NB4 (cell line): ENCODE data around the gene MS4A3.
"Not testable (repeated sequence)": the region's sequence is repeated elsewhere in the genome, so short reads cannot be mapped to it uniquely, and the experiment has no call there.

Source experiments
- DNase-seq: peaks from one replicate; pipeline ENCODE4 v3.0.0; 2010; ENCODE audit warnings: low read depth
- H3K4me3 ChIP-seq: one replicate; pipeline ENCODE4 v1.5.1; 2011; ENCODE audit warnings: mild to moderate bottlenecking, low read depth, low read length, moderate library complexity
- MAX ChIP-seq: IDR thresholded peaks from 2 replicates; pipeline ENCODE4 v1.6.1; 2011; ENCODE audit warnings: low read depth, low read length
- MYC ChIP-seq: IDR thresholded peaks from 2 replicates; pipeline ENCODE4 v1.6.1; 2011; ENCODE audit warnings: low read depth, low read length
- POLR2A ChIP-seq: IDR thresholded peaks from 2 replicates; pipeline ENCODE4 v1.6.1; 2011; ENCODE audit warnings: mild to moderate bottlenecking; ENCODE audit not compliant: insufficient read length; ENCODE audit errors: extremely low read depth
- TF ChIP-seq, protein P1 (sequence below): IDR thresholded peaks from one replicate; pipeline ENCODE4 v1.5.1; 2012; ENCODE audit warnings: low read depth, low read length

MS4A3 gene

DNA sequence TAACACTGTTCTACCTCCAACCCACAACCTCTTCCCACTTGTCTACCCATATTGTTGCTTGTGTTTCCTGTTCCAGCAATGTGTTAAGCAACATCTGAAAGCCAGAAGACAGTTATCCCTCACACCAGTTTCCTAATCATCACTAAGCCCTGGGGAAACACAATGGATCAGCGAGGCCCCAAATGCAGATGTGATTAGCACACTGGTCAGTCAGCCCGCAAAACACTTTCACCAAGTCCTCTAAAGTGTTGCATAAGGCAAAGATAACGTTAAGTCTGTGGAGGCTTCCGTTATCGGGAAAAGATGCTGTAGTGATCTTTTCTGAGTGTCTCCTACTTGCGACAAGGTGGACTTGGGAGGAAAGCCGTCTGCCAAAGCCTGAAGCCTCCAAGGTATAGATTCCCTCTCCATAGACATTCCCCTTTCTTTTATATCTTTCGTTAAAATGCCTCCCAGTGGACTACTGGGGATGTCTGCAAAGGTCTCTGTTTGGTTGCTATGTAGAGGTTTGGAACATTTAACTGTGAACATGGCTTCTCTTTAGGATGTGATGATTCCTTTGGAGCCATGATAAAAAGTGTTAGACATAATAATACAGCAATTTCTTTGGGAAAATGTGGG, at the start of gene MS4A3:
MS4A3 (plus strand) TSS at position 317 of the 621 bp plus-strand sequence. CDS start 4,496 bp downstream, outside the sequence.
- TF ChIP-seq, protein P1, sequence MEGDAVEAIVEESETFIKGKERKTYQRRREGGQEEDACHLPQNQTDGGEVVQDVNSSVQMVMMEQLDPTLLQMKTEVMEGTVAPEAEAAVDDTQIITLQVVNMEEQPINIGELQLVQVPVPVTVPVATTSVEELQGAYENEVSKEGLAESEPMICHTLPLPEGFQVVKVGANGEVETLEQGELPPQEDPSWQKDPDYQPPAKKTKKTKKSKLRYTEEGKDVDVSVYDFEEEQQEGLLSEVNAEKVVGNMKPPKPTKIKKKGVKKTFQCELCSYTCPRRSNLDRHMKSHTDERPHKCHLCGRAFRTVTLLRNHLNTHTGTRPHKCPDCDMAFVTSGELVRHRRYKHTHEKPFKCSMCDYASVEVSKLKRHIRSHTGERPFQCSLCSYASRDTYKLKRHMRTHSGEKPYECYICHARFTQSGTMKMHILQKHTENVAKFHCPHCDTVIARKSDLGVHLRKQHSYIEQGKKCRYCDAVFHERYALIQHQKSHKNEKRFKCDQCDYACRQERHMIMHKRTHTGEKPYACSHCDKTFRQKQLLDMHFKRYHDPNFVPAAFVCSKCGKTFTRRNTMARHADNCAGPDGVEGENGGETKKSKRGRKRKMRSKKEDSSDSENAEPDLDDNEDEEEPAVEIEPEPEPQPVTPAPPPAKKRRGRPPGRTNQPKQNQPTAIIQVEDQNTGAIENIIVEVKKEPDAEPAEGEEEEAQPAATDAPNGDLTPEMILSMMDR, result no peak
- no peak for TF ChIP-seq POLR2A
- peak; percentile 69; the same call in 1 of the 2 replicates for TF ChIP-seq MYC
- peak; percentile 99 for DNase-seq
- H3K4me3 ChIP-seq, result peak within 1 kb of the TSS; percentile 85

DNA sequence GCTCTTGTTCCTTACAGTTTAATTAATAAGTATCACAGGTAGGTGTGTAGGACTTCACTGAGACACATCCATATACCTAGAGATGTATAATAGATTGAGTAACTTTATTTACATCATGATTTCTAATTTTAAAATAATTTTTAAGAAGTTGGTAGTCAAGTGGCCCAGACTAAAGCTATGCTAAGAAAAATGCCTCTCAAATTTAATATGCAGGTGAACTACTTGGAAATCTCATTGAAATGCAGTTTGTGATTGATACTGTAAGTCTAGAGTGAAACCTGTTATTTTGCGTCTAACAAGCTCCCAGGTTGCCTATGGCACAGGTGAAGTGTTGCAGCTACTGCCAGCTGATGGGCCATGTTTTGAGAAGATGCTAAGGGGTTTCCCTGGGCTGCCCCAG, 39.6 kb upstream of the MS4A3 start, which contains the start of gene OOSP4B:
OOSP4B (plus strand) TSS at position 301 of the 400 bp plus-strand sequence.
- no peak within 1 kb of the TSS for H3K4me3 ChIP-seq
- DNase-seq, result no peak
- TF ChIP-seq, protein P1, result no peak
- TF ChIP-seq POLR2A (no peak), MYC (no peak)

- DNase-seq, result peak; percentile 4
- no peak overlapping the region for H3K4me3 ChIP-seq
- no peak for TF ChIP-seq MAX
- no peak for TF ChIP-seq MYC
- no peak for TF ChIP-seq POLR2A
- TF ChIP-seq, protein P1, result no peak
These were observed 38.4 kb upstream of the MS4A3 start for GRCh38 chr11:60018058-60018457.

- not testable (repeated sequence) for DNase-seq, H3K4me3 ChIP-seq
These were observed 36.1 kb upstream of the MS4A3 start for GRCh38 chr11:60020376-60020775.

DNA sequence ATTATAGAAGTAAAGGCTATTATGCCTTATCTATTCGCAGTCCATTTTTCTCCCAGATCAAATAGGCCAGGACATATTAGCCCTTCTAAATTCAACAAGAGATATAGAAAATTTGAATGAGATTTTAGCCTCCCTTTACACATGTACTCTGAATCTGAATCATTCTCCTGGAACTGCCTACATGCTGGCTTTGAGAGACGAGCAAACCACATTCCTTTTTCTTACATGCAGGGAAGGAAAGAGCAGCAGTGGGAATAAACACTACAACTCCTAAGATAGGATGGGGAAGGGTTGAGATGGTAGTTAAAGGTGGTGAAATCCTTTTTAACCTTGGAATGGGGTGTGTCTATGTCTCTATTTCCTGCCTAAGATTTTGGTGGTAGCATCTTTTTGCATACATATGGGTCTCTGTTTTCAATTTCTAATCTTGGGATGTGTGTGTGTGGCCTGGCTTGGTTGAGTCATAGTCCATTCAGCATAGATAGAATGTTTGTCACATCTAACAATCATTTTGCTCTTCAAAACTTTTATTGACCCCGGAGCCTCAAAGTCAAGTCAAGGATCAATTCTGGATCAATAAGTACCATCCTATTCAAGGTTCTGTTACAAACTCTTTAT, 27.3 kb upstream of the MS4A3 start:
- no peak overlapping the region for H3K4me3 ChIP-seq
- TF ChIP-seq MAX, result no peak
- TF ChIP-seq POLR2A, result no peak
- TF ChIP-seq, protein P1, result no peak
- TF ChIP-seq MYC, result no peak
- no peak for DNase-seq

DNA sequence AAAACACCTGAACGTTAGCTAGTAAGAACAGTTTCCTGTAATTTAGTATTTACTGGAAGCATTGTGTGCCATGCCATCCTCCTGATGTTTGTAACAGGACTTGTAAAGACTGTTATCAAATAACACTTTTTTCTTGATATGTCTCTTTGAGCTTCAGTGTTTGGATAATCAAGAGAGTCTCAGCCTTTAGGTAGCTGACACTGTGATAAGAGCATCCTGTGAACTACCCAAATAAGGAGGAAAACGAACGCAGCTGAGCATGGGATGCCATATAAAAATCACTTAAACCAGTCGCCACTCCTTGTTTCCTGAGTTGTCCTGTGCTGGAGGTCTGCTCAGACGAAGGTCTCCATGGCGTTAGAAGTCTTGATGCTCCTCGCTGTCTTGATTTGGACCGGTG, 16.4 kb upstream of the MS4A3 start, which contains the start of gene OOSP2:
OOSP2 (plus strand) TSS at position 301 of the 400 bp plus-strand sequence; CDS start at position 352, 51 bp downstream.
- TF ChIP-seq MAX, result no peak
- no peak for TF ChIP-seq MYC
- TF ChIP-seq POLR2A, result no peak
- TF ChIP-seq, protein P1, result no peak
- DNase-seq, result no peak

GRCh38 chr11:60050422-60050821, 6.0 kb upstream of the MS4A3 start:
- not testable (repeated sequence) for DNase-seq, H3K4me3 ChIP-seq

More for the DNA sequence above, 16.4 kb upstream of the MS4A3 start, which contains the start of gene OOSP2:
- H3K4me3 ChIP-seq, result no peak within 1 kb of the TSS

- not testable (repeated sequence) for DNase-seq, H3K4me3 ChIP-seq
These were observed 5.6 kb upstream of the MS4A3 start for GRCh38 chr11:60050839-60051238.
